AML-193 (cell line): ENCODE results near the gene BMP7.
"Not testable (repeated sequence)": the region's sequence is repeated elsewhere in the genome, so short reads cannot be mapped to it uniquely, and the experiment has no call there.

Experiments used
- DNase-seq, 2 experiments: peaks; one replicate each; lab custom pipeline; 2025; lab: John Stamatoyannopoulos, UW

Gene BMP7

GRCh38 chr20:57249073-57249472, 17.4 kb downstream of the BMP7 start:
- DNase-seq, result no peak

- DNase-seq, result no peak
Measured at GRCh38 chr20:57248132-57248797, 18.2 kb downstream of the BMP7 start.

GRCh38 chr20:57247292-57247965, 19.0 kb downstream of the BMP7 start:
- DNase-seq, result no peak

- DNase-seq, result no peak
Measured at GRCh38 chr20:57245997-57246396, 20.4 kb downstream of the BMP7 start.

- DNase-seq, result no peak
Measured at GRCh38 chr20:57244627-57245214, 21.7 kb downstream of the BMP7 start.

GRCh38 chr20:57244221-57244585, 22.2 kb downstream of the BMP7 start:
- no peak for DNase-seq

GRCh38 chr20:57243480-57244220, 22.8 kb downstream of the BMP7 start:
- no peak for DNase-seq

GRCh38 chr20:57242414-57242813, 24.0 kb downstream of the BMP7 start:
- no peak for DNase-seq

- no peak for DNase-seq
Measured at GRCh38 chr20:57241363-57241991, 25.0 kb downstream of the BMP7 start.

GRCh38 chr20:57240581-57241362, 25.7 kb downstream of the BMP7 start:
- no peak for DNase-seq

- DNase-seq, result not testable (repeated sequence)
Measured at GRCh38 chr20:57239725-57240124, 26.7 kb downstream of the BMP7 start.

- DNase-seq, result not testable (repeated sequence)
Measured at GRCh38 chr20:57239324-57239723, 27.1 kb downstream of the BMP7 start.

GRCh38 chr20:57238089-57238488, 28.4 kb downstream of the BMP7 start:
- no peak for DNase-seq

GRCh38 chr20:57237585-57237953, 28.9 kb downstream of the BMP7 start:
- DNase-seq, result no peak

- DNase-seq, result no peak
Measured at GRCh38 chr20:57236813-57237584, 29.4 kb downstream of the BMP7 start.

- no peak for DNase-seq
Measured at GRCh38 chr20:57234556-57235251, 31.7 kb downstream of the BMP7 start.

GRCh38 chr20:57231951-57232428, 34.5 kb downstream of the BMP7 start:
- DNase-seq, result no peak

GRCh38 chr20:57231161-57231560, 35.3 kb downstream of the BMP7 start:
- no peak for DNase-seq

GRCh38 chr20:57230247-57230646, 36.2 kb downstream of the BMP7 start:
- no peak for DNase-seq

- DNase-seq, result no peak
Measured at GRCh38 chr20:57229490-57229889, 37.0 kb downstream of the BMP7 start.
